A673 (cell line): Measurements from ENCODE around the gene APOBEC3F. TPM values are rescaled to one million over a fixed set of nuclear protein-coding genes. Genes with fewer than 3 reads are reported as not detected.
"Not testable (repeated sequence)": the region's sequence is repeated elsewhere in the genome, so short reads cannot be mapped to it uniquely, and the experiment has no call there.

Source experiments
- BruUV-seq: library from RNA; stranded (reverse); fragments of 400-500 nt; replicated peaks from 2 replicates; lab custom pipeline; 2021; lab: Mats Ljungman, UMichigan
- CTCF ChIA-PET: fragments of 300-600 bp; sonication (Branson Sonifier 250); formaldehyde crosslinking; loops from one replicate; lab custom pipeline; 2022; ENCODE audit warnings: antibody characterized with exemption; lab: Charles Lee
- POLR2A ChIA-PET: fragments of 300-600 bp; sonication (Branson Sonifier 250); formaldehyde crosslinking; loops from one replicate; lab custom pipeline; 2022; ENCODE audit warnings: antibody characterized with exemption; ENCODE audit not compliant: low non-redundant PET; lab: Charles Lee
- DNase-seq: peaks from one replicate; pipeline ENCODE4 v3.0.0-alpha.2; 2015; ENCODE audit warnings: low spot score
- H3K27ac ChIP-seq: fragments of 200-600 bp; sonication (generic); 2 replicates; pipeline ENCODE4 v1.5.1; 2016; ENCODE audit warnings: mixed run types, low read depth, mild to moderate bottlenecking, mixed read lengths, antibody characterized with exemption, low read length; ENCODE audit not compliant: poor library complexity, severe bottlenecking
- H3K27me3 ChIP-seq: fragments of 200-600 bp; sonication (generic); replicated peaks from 2 replicates; pipeline ENCODE4 v1.6.1; 2017; ENCODE audit warnings: mixed run types, low read depth, mild to moderate bottlenecking, mixed read lengths, antibody characterized with exemption, low read length; ENCODE audit not compliant: insufficient read depth, poor library complexity
- H3K36me3 ChIP-seq: fragments of 200-600 bp; sonication (generic); 2 replicates; pipeline ENCODE4 v1.6.1; 2016; ENCODE audit warnings: mixed run types, mild to moderate bottlenecking, mixed read lengths, antibody characterized with exemption, low read length; ENCODE audit not compliant: insufficient read depth, poor library complexity, severe bottlenecking
- H3K4me1 ChIP-seq: fragments of 200-600 bp; sonication (generic); 2 replicates; pipeline ENCODE4 v1.6.1; 2017; ENCODE audit warnings: mixed run types, mild to moderate bottlenecking, mixed read lengths, antibody characterized with exemption, low read length; ENCODE audit not compliant: insufficient read depth, poor library complexity, severe bottlenecking
- H3K4me3 ChIP-seq: fragments of 200-600 bp; sonication (generic); 2 replicates; pipeline ENCODE4 v1.5.1; 2016; ENCODE audit warnings: low read depth, mixed run types, mild to moderate bottlenecking, mixed read lengths, low read length; ENCODE audit not compliant: poor library complexity, severe bottlenecking
- H3K9me3 ChIP-seq: fragments of 200-600 bp; sonication (generic); 2 replicates; pipeline ENCODE4 v1.6.1; 2016; ENCODE audit warnings: mixed run types, low read depth, mild to moderate bottlenecking, mixed read lengths, antibody characterized with exemption, low read length; ENCODE audit not compliant: poor library complexity, severe bottlenecking
- CTCF ChIP-seq: fragments of 300-800, 200-600 bp; sonication (generic); conservative IDR thresholded peaks from 2 replicates; pipeline ENCODE4 v1.5.1; 2017; ENCODE audit warnings: low read depth, mild to moderate bottlenecking, antibody characterized with exemption, low read length, moderate library complexity, mixed read lengths
- EZH2 ChIP-seq: fragments of 200-600 bp; sonication (generic); IDR thresholded peaks from 2 replicates; pipeline ENCODE4 v1.6.1; 2017; ENCODE audit warnings: borderline replicate concordance, low read depth, mild to moderate bottlenecking, mixed read lengths, antibody characterized with exemption, low read length; ENCODE audit not compliant: poor library complexity, severe bottlenecking
- intact Hi-C: fragments of 100-400 bp; cut with micrococcal nuclease; formaldehyde crosslinking; loops from one replicate; pipeline ENCODE4 v1.10.0; 2022; ENCODE audit not compliant: unreplicated experiment
- total RNA-seq: library from RNA; stranded (reverse); gene quantifications from 2 replicates; pipeline ENCODE4 v1.2.3, GENCODE V29; 2021

The APOBEC3F gene
- total RNA-seq, 1 experiment from 2014 or later: 4.5 TPM

GRCh38 chr22:39003165-39003638, 37.5 kb upstream of the APOBEC3F start:
- Histone ChIP-seq H3K4me1 (peaks cover 7% of the 10 kb centered on the region), H3K9me3 (no peaks in the 10 kb centered on the region), H3K27me3 (no peaks in the 10 kb centered on the region), H3K36me3 (no peaks in the 10 kb centered on the region), H3K27ac (no peak overlapping the region), H3K4me3 (no peak overlapping the region)
- intact Hi-C loops: loop anchor here (2.0 to 10.0 kb wide), 3 partner anchors 132 to 312 kb away; partner anchors contain the start of gene RPL3
- peak; percentile 78 for DNase-seq
- ChIA-PET CTCF (interaction anchor here (0.6 to 2.5 kb wide), 14 partner anchors 14 to 951 kb away, joined by 3 to 35 read pairs (median 5); partner anchors contain the start of gene CBX6), POLR2A (interaction anchor here (0.6 kb wide), 1 partner anchor 951 kb away, joined by 3 read pairs; no protein-coding TSS in a partner anchor)
- no TSS peak for BruUV-seq
- TF ChIP-seq CTCF: peak; percentile 74
- TF ChIP-seq EZH2: no peak

- no TSS peak for BruUV-seq
These were observed 33.5 kb upstream of the APOBEC3F start for GRCh38 chr22:39007177-39007576.

GRCh38 chr22:39008271-39008850, 32.3 kb upstream of the APOBEC3F start:
- BruUV-seq, POLR2A ChIA-PET, H3K36me3 ChIP-seq, H3K9me3 ChIP-seq, H3K27ac ChIP-seq, H3K27me3 ChIP-seq, CTCF ChIA-PET, H3K4me1 ChIP-seq, DNase-seq, H3K4me3 ChIP-seq: not testable (repeated sequence)
- intact Hi-C loops: loop anchor here (5.0 to 10.0 kb wide), 2 partner anchors 109 to 306 kb away; partner anchors contain the start of gene RPL3

More at GRCh38 chr22:39007177-39007576, 33.5 kb upstream of the APOBEC3F start:
- peaks cover 7% of the 10 kb centered on the region for H3K4me1 ChIP-seq
- TF ChIP-seq EZH2: no peak
- no peak for TF ChIP-seq CTCF
- intact Hi-C loops: loop anchor here (5.0 to 10.0 kb wide), 2 partner anchors 110 to 308 kb away; partner anchors contain the start of gene RPL3
- no peaks in the 10 kb centered on the region for H3K27me3 ChIP-seq
- H3K27ac ChIP-seq: no peak overlapping the region
- DNase-seq: no peak
- ChIA-PET CTCF (no interaction called here), POLR2A (no interaction called here)
- H3K36me3 ChIP-seq: no peaks in the 10 kb centered on the region
- H3K9me3 ChIP-seq: no peaks in the 10 kb centered on the region
- H3K4me3 ChIP-seq: no peak overlapping the region
